ENCODE results near the gene TNFRSF4. TPM values are rescaled to one million over a fixed set of nuclear protein-coding genes. Genes with fewer than 3 reads are reported as not detected.

Gene TNFRSF4
- total and polyA plus RNA-seq, 9 of the 15 experiments (the other 6 are each of a cell fraction or from before 2014, with no cell fraction given) = 0.07 to 0.44 (median 0.19) TPM; not detected in 5

DNA sequence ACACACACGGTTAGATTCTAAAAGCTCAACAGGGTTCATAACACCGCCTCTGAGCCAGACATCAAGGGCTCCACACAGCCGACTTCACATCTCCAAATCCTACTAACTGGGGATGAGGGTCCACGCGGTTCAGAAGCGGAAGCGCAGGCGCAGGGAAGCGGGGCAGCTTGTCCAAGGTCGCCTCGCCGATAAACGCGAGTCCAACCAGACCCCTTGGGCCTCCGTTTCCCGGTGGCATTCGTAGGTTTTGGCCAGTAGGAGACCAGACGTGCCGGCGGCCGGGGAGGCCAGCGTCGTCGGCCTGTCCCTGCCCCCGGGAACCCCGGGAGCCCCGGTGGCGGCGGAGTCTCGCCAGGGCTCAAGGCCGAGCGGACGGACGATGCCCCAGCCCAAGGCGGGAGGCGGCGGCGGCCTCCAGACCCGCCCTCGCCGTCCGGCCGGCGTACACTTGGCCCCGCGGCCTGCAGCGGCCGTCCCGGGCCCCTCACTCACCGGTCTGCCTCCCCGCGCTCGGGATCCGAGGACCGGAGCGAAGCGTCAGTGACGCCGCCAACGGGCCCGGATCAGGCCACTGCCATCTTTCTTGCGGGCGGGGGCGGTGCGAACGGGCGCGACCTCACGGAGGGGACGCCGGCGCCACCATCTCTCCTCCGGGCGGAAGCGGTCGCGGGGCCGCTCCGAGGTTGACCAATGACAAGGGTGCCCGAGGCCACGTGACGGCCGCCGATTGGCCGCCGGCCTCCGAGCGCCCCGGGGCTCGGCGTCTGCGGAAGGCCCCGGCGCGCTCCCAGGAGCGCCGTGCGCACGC is 17.7 kb upstream of the TNFRSF4 start, which contains the start of gene SDF4 (continued):
- no peak for TF ChIP-seq TEAD2 (tag; IDR thresholded peaks at IDR 0.05)
- TF ChIP-seq ZNF507 (tag; conservative IDR thresholded peaks at IDR 0.05) = no peak
- no peak for TF ChIP-seq NR2F6 (CRISPR knock-in tag; IDR thresholded peaks at IDR 0.05)
- 0 out of 2 replicates have a peak, but pooled peaks have one; percentile 74 for TF ChIP-seq ZC3H4 (CRISPR knock-in tag; IDR thresholded peaks at IDR 0.05; ENCODE audit: borderline replicate concordance)
- peak; percentile 93; the same call in 1 of the 2 replicates for TF ChIP-seq NR1H2 (CRISPR knock-in tag; IDR thresholded peaks at IDR 0.05)
- 0 out of 2 replicates have a peak, but pooled peaks have one; percentile 7 for TF ChIP-seq TCF3 (CRISPR knock-in tag; IDR thresholded peaks at IDR 0.05)
- TF ChIP-seq HDGF (IDR thresholded peaks at IDR 0.05) = no peak
- no peak for TF ChIP-seq THRAP3 (IDR thresholded peaks at IDR 0.05; ENCODE audit: borderline replicate concordance)
- no peak for TF ChIP-seq ETS2 (tag; IDR thresholded peaks at IDR 0.05; ENCODE audit: borderline replicate concordance, poor library complexity, severe bottlenecking)
- no peak for TF ChIP-seq HOXB6 (CRISPR knock-in tag; IDR thresholded peaks at IDR 0.05; ENCODE audit: borderline replicate concordance)
- TF ChIP-seq PRDM10 (IDR thresholded peaks at IDR 0.05; ENCODE audit: partially characterized antibody) = peak; percentile 23
- TF ChIP-seq SMARCA5 (IDR thresholded peaks at IDR 0.05) = no peak
- peak; percentile 94 for TF ChIP-seq USF1 (CRISPR knock-in tag; IDR thresholded peaks at IDR 0.05)
- peak in 1 of 2 experiments; percentile 17; a peak in 2 of 4 replicates for TF ChIP-seq HDAC1 (IDR thresholded peaks at IDR 0.05)
- TF ChIP-seq ZNF140 (CRISPR knock-in tag; IDR thresholded peaks at IDR 0.05) = no peak

Data from K562 (cell line).